ENCODE results near the gene MBNL1.

MBNL1 gene

GRCh38 chr3:152254041-152254440 is 14.7 kb upstream of the MBNL1 start:
- no peak for FAIRE-seq

GRCh38 chr3:152255290-152255689 is 13.4 kb upstream of the MBNL1 start:
- no peak for FAIRE-seq

GRCh38 chr3:152256851-152257562 is 11.7 kb upstream of the MBNL1 start:
- FAIRE-seq, result no peak

GRCh38 chr3:152257563-152258035 is 11.1 kb upstream of the MBNL1 start:
- FAIRE-seq, result no peak

- no peak for FAIRE-seq
These were observed 10.0 kb upstream of the MBNL1 start for GRCh38 chr3:152258448-152259393.

GRCh38 chr3:152259468-152259867 is 9.3 kb upstream of the MBNL1 start:
- no peak for FAIRE-seq

- FAIRE-seq, result no peak
These were observed 8.7 kb upstream of the MBNL1 start for GRCh38 chr3:152260026-152260425.

- no peak for FAIRE-seq
These were observed 8.2 kb upstream of the MBNL1 start for GRCh38 chr3:152260529-152260928.

GRCh38 chr3:152261329-152261728 is 7.4 kb upstream of the MBNL1 start:
- FAIRE-seq, result no peak

GRCh38 chr3:152263711-152264110 is 5.0 kb upstream of the MBNL1 start:
- no peak for FAIRE-seq

- FAIRE-seq, result no peak
These were observed 4.4 kb upstream of the MBNL1 start for GRCh38 chr3:152264378-152264777.

- FAIRE-seq, result no peak
These were observed 2.3 kb upstream of the MBNL1 start for GRCh38 chr3:152266221-152266995.

GRCh38 chr3:152267831-152268554 is 736 bp upstream of the MBNL1 start:
- no peak for FAIRE-seq

GRCh38 chr3:152269056-152269830 is 514 bp downstream of the MBNL1 start:
- no peak for FAIRE-seq

- no peak for FAIRE-seq
These were observed 1.4 kb downstream of the MBNL1 start for GRCh38 chr3:152269831-152270734.

GRCh38 chr3:152270937-152271336 is 2.2 kb downstream of the MBNL1 start:
- no peak for FAIRE-seq

GRCh38 chr3:152271501-152272236 is 2.9 kb downstream of the MBNL1 start:
- no peak for FAIRE-seq

- no peak for FAIRE-seq
These were observed 4.1 kb downstream of the MBNL1 start for GRCh38 chr3:152272771-152273242.

GRCh38 chr3:152276681-152277080 is 8.0 kb downstream of the MBNL1 start:
- FAIRE-seq, result no peak

- no peak for FAIRE-seq
These were observed 8.5 kb downstream of the MBNL1 start for GRCh38 chr3:152277198-152277597.

All from G401.6 (cell line).